ENCODE measurements around the gene EEF1A2.

Gene EEF1A2

DNA sequence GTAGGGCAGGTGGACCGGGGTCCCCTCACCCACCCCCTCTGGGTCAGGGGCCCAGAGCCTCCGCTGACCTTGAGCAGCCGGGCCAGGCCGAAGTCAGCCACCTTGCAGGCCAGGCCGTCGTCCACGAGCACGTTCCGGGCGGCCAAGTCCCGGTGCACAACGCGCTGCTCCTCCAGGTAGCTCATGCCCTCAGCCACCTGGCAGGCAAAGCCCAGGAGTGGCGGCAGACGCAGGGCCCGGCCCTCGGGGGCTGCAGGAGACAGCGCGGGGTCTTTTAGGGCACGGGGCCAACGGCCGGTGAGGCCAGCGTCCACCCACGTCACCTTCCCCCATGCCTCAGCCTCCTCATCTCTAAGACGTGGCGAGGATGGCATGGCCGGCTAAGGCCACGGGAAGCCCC lies 42.5 kb upstream of the EEF1A2 start:
- no peak overlapping the region for H3K4me2 ChIP-seq (ENCODE audit: low read length)
- H3K36me3 ChIP-seq (replicated peaks; ENCODE audit: low read depth, low read length): no peaks in the 10 kb centered on the region
- TF ChIP-seq, protein P1, sequence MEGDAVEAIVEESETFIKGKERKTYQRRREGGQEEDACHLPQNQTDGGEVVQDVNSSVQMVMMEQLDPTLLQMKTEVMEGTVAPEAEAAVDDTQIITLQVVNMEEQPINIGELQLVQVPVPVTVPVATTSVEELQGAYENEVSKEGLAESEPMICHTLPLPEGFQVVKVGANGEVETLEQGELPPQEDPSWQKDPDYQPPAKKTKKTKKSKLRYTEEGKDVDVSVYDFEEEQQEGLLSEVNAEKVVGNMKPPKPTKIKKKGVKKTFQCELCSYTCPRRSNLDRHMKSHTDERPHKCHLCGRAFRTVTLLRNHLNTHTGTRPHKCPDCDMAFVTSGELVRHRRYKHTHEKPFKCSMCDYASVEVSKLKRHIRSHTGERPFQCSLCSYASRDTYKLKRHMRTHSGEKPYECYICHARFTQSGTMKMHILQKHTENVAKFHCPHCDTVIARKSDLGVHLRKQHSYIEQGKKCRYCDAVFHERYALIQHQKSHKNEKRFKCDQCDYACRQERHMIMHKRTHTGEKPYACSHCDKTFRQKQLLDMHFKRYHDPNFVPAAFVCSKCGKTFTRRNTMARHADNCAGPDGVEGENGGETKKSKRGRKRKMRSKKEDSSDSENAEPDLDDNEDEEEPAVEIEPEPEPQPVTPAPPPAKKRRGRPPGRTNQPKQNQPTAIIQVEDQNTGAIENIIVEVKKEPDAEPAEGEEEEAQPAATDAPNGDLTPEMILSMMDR (IDR thresholded peaks at IDR 0.05; ENCODE audit: low read depth, low read length): no peak
- TF ChIP-seq EZH2phosphoT487 (IDR thresholded peaks at IDR 0.05; ENCODE audit: low read depth): no peak
- H3K9ac ChIP-seq (ENCODE audit: low read length): no peak overlapping the region
- no peaks in the 10 kb centered on the region for H3K9me3 ChIP-seq (ENCODE audit: insufficient read depth, low read length)
- no peak overlapping the region for H3K27ac ChIP-seq (ENCODE audit: low read length)
- H3K27me3 ChIP-seq (ENCODE audit: low read depth, low read length): peaks cover 31% of the 10 kb centered on the region
- no peaks in the 10 kb centered on the region; the same call in 1 of the 2 replicates for H4K20me1 ChIP-seq (ENCODE audit: insufficient read depth, low read length)
- H3K79me2 ChIP-seq (ENCODE audit: low read length): no peaks in the 10 kb centered on the region
- H2AFZ ChIP-seq (ENCODE audit: low read depth, low read length): no peak overlapping the region
- H3K4me1 ChIP-seq (ENCODE audit: low read length): peaks cover 27% of the 10 kb centered on the region
- no peak overlapping the region for H3K4me3 ChIP-seq (ENCODE audit: low read length)

DNA sequence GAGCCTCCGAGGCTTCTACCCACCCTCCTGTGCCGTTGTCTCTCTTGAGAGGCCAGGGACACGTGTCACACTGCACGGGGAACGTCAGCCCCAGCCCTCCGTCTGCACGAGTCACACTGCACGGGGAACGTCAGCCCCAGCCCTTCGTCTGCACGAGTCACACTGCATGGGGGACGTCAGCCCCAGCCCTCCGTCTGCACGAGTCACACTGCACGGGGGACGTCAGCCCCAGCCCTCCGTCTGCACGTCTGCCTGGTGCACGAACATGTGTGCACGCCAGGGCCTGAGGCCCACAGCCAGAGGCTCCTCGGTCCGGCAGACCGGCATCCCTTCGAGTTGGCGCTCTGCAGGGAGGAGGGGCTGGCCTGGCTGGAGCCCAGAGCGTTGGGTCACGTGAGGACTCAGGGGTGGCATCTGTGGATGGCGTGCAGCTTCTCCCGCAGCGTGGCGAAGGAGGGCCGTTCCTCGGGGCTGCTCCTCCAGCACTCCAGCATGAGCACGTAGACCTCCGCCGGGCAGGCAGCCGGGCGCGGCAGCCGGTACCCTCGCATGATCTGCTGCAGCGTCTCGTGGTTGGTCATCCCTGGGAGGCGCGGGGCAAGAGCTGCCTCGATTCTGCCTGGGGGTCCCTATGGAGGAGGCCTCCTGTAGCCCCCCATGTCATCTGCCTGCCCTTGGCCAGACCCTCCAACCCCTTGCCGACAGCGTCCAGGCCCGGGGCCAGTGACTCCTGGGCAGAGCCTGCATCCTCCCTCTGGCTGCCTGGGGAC lies 41.7 kb upstream of the EEF1A2 start:
- Histone ChIP-seq H3K4me3 (ENCODE audit: low read length) (no peak overlapping the region), H3K9me3 (ENCODE audit: insufficient read depth, low read length) (no peaks in the 10 kb centered on the region), H3K36me3 (replicated peaks; ENCODE audit: low read depth, low read length) (no peaks in the 10 kb centered on the region), H3K4me1 (ENCODE audit: low read length) (peaks cover 30% of the 10 kb centered on the region), H4K20me1 (ENCODE audit: insufficient read depth, low read length) (no peaks in the 10 kb centered on the region), H3K27ac (ENCODE audit: low read length) (no peak overlapping the region), H3K9ac (ENCODE audit: low read length) (no peak overlapping the region), H3K79me2 (ENCODE audit: low read length) (no peaks in the 10 kb centered on the region), H3K4me2 (ENCODE audit: low read length) (no peak overlapping the region), H3K27me3 (ENCODE audit: low read depth, low read length) (peaks cover 23% of the 10 kb centered on the region), H2AFZ (ENCODE audit: low read depth, low read length) (no peak overlapping the region)
- no peak for TF ChIP-seq EZH2phosphoT487 (IDR thresholded peaks at IDR 0.05; ENCODE audit: low read depth)
- TF ChIP-seq, protein P1 (IDR thresholded peaks at IDR 0.05; ENCODE audit: low read depth, low read length): no peak

DNA sequence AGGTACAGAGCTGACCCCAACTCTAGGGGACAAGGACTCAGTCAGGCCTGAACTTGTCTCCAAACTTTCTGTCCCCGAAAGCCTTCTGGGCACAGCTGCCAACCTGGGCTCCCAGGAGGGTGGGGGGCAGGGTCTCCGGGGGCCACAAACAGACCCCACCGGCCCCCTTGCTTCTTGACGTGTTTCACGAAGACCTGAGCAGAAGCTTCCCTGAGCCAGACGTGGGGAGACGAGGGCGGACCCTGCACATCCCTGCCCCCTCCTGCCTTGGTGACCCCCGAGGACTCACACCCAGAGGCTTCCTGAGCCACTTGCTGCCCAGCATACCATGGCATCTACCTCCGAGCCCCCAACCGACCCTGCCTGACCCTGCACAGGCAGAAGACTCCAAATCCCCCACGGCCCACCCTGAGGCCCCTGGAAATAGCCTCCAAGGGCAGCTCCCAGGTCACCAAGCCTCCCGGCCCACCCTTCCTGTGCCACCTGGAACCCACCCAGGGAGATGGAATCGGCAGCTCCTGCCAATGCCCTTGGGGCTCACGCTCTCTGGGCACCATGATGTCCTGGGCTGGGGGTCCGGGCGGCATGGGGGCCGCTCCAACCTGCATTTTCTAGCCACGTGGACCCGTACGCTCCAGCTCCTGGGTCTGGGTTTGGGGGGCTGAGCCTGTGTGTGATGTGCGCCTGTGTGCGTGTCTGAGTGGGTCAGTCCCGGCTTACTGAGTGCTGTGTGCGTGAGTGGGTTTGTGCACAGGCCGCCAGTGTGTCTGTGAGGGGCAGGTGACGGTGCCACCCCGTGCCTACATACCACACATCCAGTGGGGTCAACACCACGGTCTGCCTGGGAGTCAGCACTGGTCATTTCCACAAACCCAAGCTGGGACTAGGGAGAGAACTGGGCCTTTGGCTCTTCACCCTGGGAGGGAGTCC lies 40.8 kb upstream of the EEF1A2 start:
- no peak overlapping the region for H3K4me3 ChIP-seq (ENCODE audit: low read length)

DNA sequence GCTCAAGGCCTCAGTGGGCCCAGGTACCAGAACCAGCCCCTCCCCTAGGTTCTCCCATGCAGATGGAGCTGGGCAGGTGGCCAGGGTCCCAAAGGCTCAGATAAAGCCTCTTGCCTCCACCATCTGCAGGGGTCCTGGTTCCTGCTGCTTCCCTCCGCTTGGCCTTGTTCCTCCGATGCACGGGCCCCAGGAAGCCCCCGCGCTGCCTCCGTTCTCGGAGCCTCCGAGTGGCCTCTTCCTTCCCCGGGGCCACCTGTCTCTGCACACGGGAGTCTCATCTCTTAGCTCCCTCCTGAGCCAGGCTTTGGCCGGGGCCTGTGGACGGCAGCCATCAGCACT lies 40.2 kb upstream of the EEF1A2 start:
- 0 out of 2 replicates have a peak overlapping the region, but pooled peaks have one; percentile 76 for H3K4me2 ChIP-seq (ENCODE audit: low read length)
- no peaks in the 10 kb centered on the region for H4K20me1 ChIP-seq (ENCODE audit: insufficient read depth, low read length)

More for the DNA sequence above, 40.8 kb upstream of the EEF1A2 start:
- TF ChIP-seq EZH2phosphoT487 (IDR thresholded peaks at IDR 0.05; ENCODE audit: low read depth): no peak
- Histone ChIP-seq H3K27ac (ENCODE audit: low read length) (no peak overlapping the region), H3K9me3 (ENCODE audit: insufficient read depth, low read length) (no peaks in the 10 kb centered on the region), H3K79me2 (ENCODE audit: low read length) (no peaks in the 10 kb centered on the region), H3K9ac (ENCODE audit: low read length) (no peak overlapping the region), H3K36me3 (replicated peaks; ENCODE audit: low read depth, low read length) (no peaks in the 10 kb centered on the region), H3K4me2 (ENCODE audit: low read length) (no peak overlapping the region), H3K4me1 (ENCODE audit: low read length) (peaks cover 30% of the 10 kb centered on the region), H4K20me1 (ENCODE audit: insufficient read depth, low read length) (no peaks in the 10 kb centered on the region), H2AFZ (ENCODE audit: low read depth, low read length) (no peak overlapping the region), H3K27me3 (ENCODE audit: low read depth, low read length) (peaks cover 14% of the 10 kb centered on the region)

More for the DNA sequence above, 40.2 kb upstream of the EEF1A2 start:
- H2AFZ ChIP-seq (ENCODE audit: low read depth, low read length): no peak overlapping the region
- no peaks in the 10 kb centered on the region for H3K79me2 ChIP-seq (ENCODE audit: low read length)
- H3K4me3 ChIP-seq (ENCODE audit: low read length): no peak overlapping the region
- TF ChIP-seq, protein P1 (IDR thresholded peaks at IDR 0.05; ENCODE audit: low read depth, low read length): no peak
- no peak for TF ChIP-seq EZH2phosphoT487 (IDR thresholded peaks at IDR 0.05; ENCODE audit: low read depth)
- H3K4me1 ChIP-seq (ENCODE audit: low read length): peaks cover 30% of the 10 kb centered on the region
- H3K27ac ChIP-seq (ENCODE audit: low read length): no peak overlapping the region
- no peaks in the 10 kb centered on the region for H3K36me3 ChIP-seq (replicated peaks; ENCODE audit: low read depth, low read length)
- H3K9me3 ChIP-seq (ENCODE audit: insufficient read depth, low read length): no peaks in the 10 kb centered on the region
- H3K27me3 ChIP-seq (ENCODE audit: low read depth, low read length): peaks cover 8% of the 10 kb centered on the region
- no peak overlapping the region for H3K9ac ChIP-seq (ENCODE audit: low read length)
